ENCODE results near the gene ATG7. TPM values are rescaled to one million over a fixed set of nuclear protein-coding genes. Genes with fewer than 3 reads are reported as not detected.

Gene ATG7
- polyA plus RNA-seq, 2 of the 4 experiments (the other 2 are of a cell fraction), result 27.2 to 41.2 TPM

GRCh38 chr3:11548721-11549131 lies 276.5 kb downstream of the ATG7 start:
- 70% methylated on average over 7 of the region's 7 CpGs for WGBS (ENCODE audit: missing lambda C conversion rate)
- H3K4me2 ChIP-seq, result no peak overlapping the region
- no peak overlapping the region for H3K27ac ChIP-seq
- ChIA-PET CTCF (no interaction called here), POLR2A (interaction anchor here (0.5 kb wide), 1 partner anchor 10 kb away, joined by 4 read pairs; no protein-coding TSS in a partner anchor)
- H3K9me3 ChIP-seq, result no peaks in the 10 kb centered on the region
- FAIRE-seq (no peak), ATAC-seq (no peak), DNase-seq (ENCODE audit: low read depth in 1 of 2, low spot score in 1 of 2) (no peak)
- H3K4me1 ChIP-seq, result peaks cover 1% of the 10 kb centered on the region; the same call in 1 of the 3 replicates
- H3K4me3 ChIP-seq, result no peak overlapping the region
- TF ChIP-seq CEBPB (IDR thresholded peaks at IDR 0.05) (no peak), KDM5A (IDR thresholded peaks at IDR 0.05) (no peak), GATA3 (IDR thresholded peaks at IDR 0.05; ENCODE audit: borderline replicate concordance) (no peak)

- H3K4me1 ChIP-seq, result peaks cover 6% of the 10 kb centered on the region; the same call in 1 of the 3 replicates
- no peak overlapping the region for H3K4me2 ChIP-seq
- no peaks in the 10 kb centered on the region for H3K9me3 ChIP-seq
- no peak for ATAC-seq
- H3K27ac ChIP-seq, result no peak overlapping the region
- ChIA-PET POLR2A (no interaction called here), CTCF (no interaction called here)
- no peak for FAIRE-seq
- 89% methylated on average over 9 of the region's 9 CpGs for WGBS (ENCODE audit: missing lambda C conversion rate)
- DNase-seq (ENCODE audit: low read depth in 1 of 2, low spot score in 1 of 2), result no peak
- TF ChIP-seq ZC3H11A (IDR thresholded peaks at IDR 0.05) (no peak), RCOR1 (IDR thresholded peaks at IDR 0.05; ENCODE audit: low read depth, low read length) (no peak), CTCF (IDR thresholded peaks at IDR 0.05) (no peak)
- TF ChIP-seq, protein P1, sequence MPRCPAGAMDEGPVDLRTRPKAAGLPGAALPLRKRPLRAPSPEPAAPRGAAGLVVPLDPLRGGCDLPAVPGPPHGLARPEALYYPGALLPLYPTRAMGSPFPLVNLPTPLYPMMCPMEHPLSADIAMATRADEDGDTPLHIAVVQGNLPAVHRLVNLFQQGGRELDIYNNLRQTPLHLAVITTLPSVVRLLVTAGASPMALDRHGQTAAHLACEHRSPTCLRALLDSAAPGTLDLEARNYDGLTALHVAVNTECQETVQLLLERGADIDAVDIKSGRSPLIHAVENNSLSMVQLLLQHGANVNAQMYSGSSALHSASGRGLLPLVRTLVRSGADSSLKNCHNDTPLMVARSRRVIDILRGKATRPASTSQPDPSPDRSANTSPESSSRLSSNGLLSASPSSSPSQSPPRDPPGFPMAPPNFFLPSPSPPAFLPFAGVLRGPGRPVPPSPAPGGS (IDR thresholded peaks at IDR 0.05), result no peak
- H3K4me3 ChIP-seq, result no peak overlapping the region
Observed at GRCh38 chr3:11549580-11550140, 277.5 kb downstream of the ATG7 start.

GRCh38 chr3:11551036-11551435 lies 278.8 kb downstream of the ATG7 start:
- ChIA-PET CTCF (no interaction called here), POLR2A (no interaction called here)
- Histone ChIP-seq H3K4me1 (peaks cover 6% of the 10 kb centered on the region; the same call in 1 of the 3 replicates), H3K27ac (no peak overlapping the region), H3K9me3 (no peaks in the 10 kb centered on the region), H3K4me3 (no peak overlapping the region), H3K4me2 (no peak overlapping the region)
- no peak for TF ChIP-seq KDM5A (IDR thresholded peaks at IDR 0.05)
- TF ChIP-seq FOSL2 (IDR thresholded peaks at IDR 0.05), result no peak
- TF ChIP-seq FOSL2 (CRISPR knock-in tag; IDR thresholded peaks at IDR 0.05), result no peak
- no peak for TF ChIP-seq ZNF302 (CRISPR knock-in tag; IDR thresholded peaks at IDR 0.05)
- no peak for TF ChIP-seq FOSB (CRISPR knock-in tag; IDR thresholded peaks at IDR 0.05)
- no peak for TF ChIP-seq JUN (IDR thresholded peaks at IDR 0.05)
- no peak for FAIRE-seq
- WGBS (ENCODE audit: missing lambda C conversion rate), result 94% methylated on average over 17 of the region's 17 CpGs
- no peak for ATAC-seq
- no peak for DNase-seq (ENCODE audit: low read depth in 1 of 2, low spot score in 1 of 2)

GRCh38 chr3:11552289-11553264 lies 280.4 kb downstream of the ATG7 start:
- FAIRE-seq, result no peak
- WGBS (ENCODE audit: missing lambda C conversion rate), result 96% methylated on average over 16 of the region's 16 CpGs
- no peak for DNase-seq (ENCODE audit: low read depth in 1 of 2, low spot score in 1 of 2)
- Histone ChIP-seq H3K4me3 (no peak overlapping the region), H3K4me2 (no peak overlapping the region), H3K9me3 (no peaks in the 10 kb centered on the region), H3K27ac (no peak overlapping the region), H3K4me1 (peaks cover 6% of the 10 kb centered on the region; the same call in 1 of the 3 replicates)
- no peak for TF ChIP-seq HEYL (CRISPR knock-in tag; IDR thresholded peaks at IDR 0.05)
- TF ChIP-seq HOXA7 (CRISPR knock-in tag; IDR thresholded peaks at IDR 0.05), result no peak
- TF ChIP-seq JUN (IDR thresholded peaks at IDR 0.05), result no peak
- TF ChIP-seq RNF2 (IDR thresholded peaks at IDR 0.05; ENCODE audit: borderline replicate concordance, low read depth), result no peak
- no peak for TF ChIP-seq JUNB (IDR thresholded peaks at IDR 0.05)
- no peak for TF ChIP-seq ZSCAN20 (CRISPR knock-in tag; IDR thresholded peaks at IDR 0.05)
- no peak for TF ChIP-seq MYC (IDR thresholded peaks at IDR 0.05; ENCODE audit: borderline replicate concordance, low read length)
- no peak for TF ChIP-seq CBX2 (IDR thresholded peaks at IDR 0.05; ENCODE audit: borderline replicate concordance, low read depth)
- no peak for TF ChIP-seq MAFK (IDR thresholded peaks at IDR 0.05; ENCODE audit: partially characterized antibody)
- no peak for TF ChIP-seq FOXS1 (CRISPR knock-in tag; IDR thresholded peaks at IDR 0.05)
- no peak for TF ChIP-seq CEBPB (IDR thresholded peaks at IDR 0.05)
- no peak for TF ChIP-seq NPAS2 (CRISPR knock-in tag; IDR thresholded peaks at IDR 0.05; ENCODE audit: borderline replicate concordance)
- no peak for TF ChIP-seq BHLHE40 (IDR thresholded peaks at IDR 0.05; ENCODE audit: low read depth, low read length)
- no peak for TF ChIP-seq TP53 (CRISPR knock-in tag; IDR thresholded peaks at IDR 0.05)
- no peak for TF ChIP-seq SREBF2 (IDR thresholded peaks at IDR 0.05)
- no peak for TF ChIP-seq CBX8 (IDR thresholded peaks at IDR 0.05)
- no peak for TF ChIP-seq HOXB13 (CRISPR knock-in tag; IDR thresholded peaks at IDR 0.05; ENCODE audit: low read depth)
- TF ChIP-seq NFE2L2 (conservative IDR thresholded peaks at IDR 0.05; ENCODE audit: low read length), result no peak
- no peak for TF ChIP-seq KDM5A (IDR thresholded peaks at IDR 0.05)
- no peak for TF ChIP-seq KDM1A (IDR thresholded peaks at IDR 0.05; ENCODE audit: low read depth)
- POLR2A ChIA-PET, result no interaction called here
- CTCF ChIA-PET, result interaction anchor here (0.7 to 1.5 kb wide), 4 partner anchors 10 to 14 kb away, joined by 3 to 5 read pairs (median 4); no protein-coding TSS in a partner anchor
- no peak for ATAC-seq

Data from A549 (cell line).